GM18870 (cell line): ENCODE data around the gene KRT13.

Source experiments
- ATAC-seq: cut with Tn5 transposase; IDR thresholded peaks from one replicate; pipeline ENCODE4 v1.9.1; 2021; ENCODE audit warnings: moderate library complexity; ENCODE audit not compliant: unreplicated experiment

The KRT13 gene

DNA sequence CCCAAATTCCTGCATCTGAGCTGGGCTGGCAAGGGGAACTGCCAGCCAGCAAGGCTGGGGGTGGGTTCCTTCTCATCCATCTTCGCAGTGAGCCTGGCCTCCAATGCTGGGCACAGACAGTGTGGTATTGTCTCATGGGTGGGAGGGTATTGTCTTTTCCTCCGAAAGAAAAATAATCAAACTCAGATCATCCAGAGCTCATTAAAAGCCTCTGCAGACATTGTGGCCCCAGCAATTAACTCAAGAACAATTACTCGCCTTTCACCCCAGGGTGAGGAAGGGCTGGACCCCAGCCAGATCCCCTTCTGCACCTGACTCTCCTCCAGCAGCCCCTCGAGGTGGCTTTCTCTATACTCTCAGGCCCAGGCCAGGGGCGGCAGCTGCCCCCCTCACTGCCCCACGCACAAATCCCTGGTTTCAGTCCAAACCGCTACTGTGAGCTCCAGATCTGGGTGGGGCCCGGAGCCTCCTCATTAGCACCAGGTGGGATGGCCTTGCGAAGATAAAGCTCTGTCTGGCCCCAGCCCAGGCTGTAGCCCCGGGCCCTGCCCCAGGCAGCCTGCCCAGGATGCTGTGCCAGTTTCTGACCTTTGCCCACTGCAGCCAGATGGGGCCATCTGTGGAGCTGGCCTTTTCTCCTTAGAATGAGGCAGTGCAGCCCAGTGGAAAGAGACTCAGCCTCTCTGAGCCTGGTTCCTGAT lies 15.6 kb upstream of the KRT13 start:
- no peak for ATAC-seq

DNA sequence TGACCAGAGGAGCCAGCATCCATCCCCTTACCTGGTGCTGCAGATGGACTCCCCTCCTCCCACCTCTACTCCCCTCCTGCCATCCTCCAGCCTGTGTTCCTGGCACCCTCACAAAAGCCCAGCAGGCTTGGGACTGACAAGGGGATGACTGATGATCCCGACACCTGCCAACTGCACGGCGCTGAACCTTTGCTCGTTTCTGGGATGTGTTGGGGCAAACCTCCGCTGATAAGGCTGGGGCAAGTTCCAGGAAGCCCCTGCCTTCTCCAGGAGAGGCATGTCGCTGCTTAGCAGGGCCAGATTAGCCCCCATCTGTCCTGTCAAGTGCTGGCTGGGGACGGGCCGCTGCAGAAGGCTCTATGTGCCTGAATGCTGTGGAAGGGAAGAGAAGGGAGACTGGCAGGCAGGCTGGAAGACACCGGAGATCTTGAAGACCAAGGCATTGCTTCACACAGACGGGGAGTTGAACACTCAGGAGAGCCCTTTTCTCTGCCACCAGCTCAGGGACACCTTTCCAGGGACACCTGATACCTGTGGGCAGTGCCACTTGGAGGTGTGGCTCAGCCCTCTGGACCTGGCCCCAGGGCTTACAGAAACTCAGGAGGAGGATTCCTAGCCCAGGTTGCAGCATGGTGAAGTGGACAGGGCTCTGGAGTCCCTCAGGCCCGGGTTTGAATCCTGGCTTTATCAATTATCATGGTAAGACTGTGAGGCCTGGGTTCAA lies 14.3 kb upstream of the KRT13 start:
- no peak for ATAC-seq

DNA sequence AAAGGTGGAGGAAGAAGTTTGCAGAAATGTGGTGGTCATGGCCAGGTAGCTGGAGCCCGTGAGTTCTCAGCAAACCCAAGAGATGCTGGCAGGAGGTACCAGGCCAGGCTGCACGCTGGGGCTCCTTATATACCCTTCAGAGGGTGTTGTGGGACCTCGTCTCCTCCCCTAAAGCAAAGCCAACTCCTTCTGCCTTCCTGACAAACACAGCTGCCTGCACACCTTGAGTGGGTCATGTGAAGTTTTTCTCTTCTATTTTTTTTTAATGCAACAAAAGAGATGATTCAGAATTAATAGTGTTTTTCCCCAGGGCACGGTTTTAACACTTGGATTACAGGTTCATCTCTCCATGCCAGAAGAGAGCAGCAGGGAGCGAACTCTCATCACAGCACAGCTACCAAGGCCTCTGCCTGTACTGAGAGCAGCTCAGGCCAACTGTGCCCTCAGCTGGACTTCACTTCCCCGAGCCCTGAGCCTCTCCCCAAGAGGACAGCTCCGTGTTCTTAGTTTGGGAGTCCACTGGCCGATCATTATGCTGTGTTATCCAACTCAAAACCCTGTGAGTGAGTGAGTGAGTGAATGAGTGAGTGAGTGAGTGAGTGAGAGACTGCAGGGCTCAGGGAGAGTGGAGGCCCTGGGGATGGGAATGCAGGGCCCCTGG lies 13.5 kb upstream of the KRT13 start, which contains the start of gene KRT15:
TSS of gene KRT15 (minus strand) at position 102 of the 661 bp plus-strand sequence. CDS start at position 39, 63 bp downstream.
- no peak for ATAC-seq

DNA sequence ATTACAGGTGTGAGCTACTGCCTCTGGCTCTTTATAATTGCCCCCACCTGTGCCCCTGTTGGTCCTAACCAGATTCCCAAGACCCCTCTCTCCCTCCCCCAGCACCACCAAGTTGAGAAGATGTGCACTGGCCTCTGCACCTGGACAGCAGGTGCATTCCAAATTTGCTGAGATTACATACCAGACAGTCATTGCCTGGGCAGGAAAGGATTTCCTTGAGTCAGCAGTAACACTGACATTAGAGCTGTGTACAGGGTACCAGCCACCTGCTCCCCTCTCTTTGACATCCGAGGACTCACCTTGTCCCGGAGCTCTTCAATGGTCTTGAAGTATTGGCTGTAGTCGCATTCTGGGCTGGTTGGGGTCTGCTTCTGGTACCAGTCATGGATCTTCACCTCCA lies 12.6 kb upstream of the KRT13 start:
- ATAC-seq: no peak

DNA sequence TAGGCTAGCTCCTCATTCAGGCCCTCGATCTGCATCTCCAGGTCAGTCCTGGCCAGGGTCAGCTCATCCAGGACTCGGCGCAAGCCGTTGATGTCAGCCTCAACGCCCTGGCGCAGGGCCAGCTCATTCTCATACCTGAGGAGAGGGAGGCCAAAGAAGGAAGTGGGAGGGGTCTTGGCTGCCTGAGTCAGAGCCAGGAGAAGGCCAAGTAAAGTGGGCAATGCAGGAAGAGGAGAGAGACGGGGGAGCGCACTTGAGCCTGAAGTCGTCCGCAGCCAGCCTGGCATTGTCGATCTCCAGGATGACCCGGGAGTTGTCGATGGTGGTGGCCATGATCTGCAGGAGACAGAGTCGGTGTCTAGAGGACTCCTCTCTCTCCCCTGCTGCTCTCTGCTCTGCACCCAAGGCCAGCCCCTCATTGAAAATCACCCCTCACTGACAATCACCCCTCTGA lies 11.4 kb upstream of the KRT13 start:
- ATAC-seq: no peak

- ATAC-seq: no peak
These were observed 10.9 kb upstream of the KRT13 start for GRCh38 chr17:41516147-41516829.

GRCh38 chr17:41513168-41513547 lies 7.7 kb upstream of the KRT13 start:
- no peak for ATAC-seq

- ATAC-seq: no peak
These were observed 7.2 kb upstream of the KRT13 start for GRCh38 chr17:41512546-41513167.

DNA sequence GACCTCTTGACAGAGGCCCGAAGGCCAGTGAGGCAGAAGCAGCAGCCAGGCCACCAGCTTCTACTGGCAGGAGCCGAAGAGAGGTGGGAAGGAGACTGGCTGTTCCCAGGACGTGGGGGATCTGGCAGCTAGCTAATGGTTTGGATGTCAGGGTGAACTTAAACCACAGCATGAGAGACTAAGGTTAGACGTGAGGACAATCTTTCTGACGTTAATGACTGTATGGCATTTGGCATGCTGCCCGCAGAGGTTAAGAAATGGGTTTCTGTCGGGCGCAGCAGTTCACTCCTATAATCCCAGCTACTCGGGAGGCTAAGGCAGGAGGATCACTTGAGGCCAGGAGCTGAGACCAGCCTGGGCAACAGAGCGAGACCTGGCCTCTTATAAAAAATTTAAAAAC lies 6.3 kb upstream of the KRT13 start:
- no peak for ATAC-seq

DNA sequence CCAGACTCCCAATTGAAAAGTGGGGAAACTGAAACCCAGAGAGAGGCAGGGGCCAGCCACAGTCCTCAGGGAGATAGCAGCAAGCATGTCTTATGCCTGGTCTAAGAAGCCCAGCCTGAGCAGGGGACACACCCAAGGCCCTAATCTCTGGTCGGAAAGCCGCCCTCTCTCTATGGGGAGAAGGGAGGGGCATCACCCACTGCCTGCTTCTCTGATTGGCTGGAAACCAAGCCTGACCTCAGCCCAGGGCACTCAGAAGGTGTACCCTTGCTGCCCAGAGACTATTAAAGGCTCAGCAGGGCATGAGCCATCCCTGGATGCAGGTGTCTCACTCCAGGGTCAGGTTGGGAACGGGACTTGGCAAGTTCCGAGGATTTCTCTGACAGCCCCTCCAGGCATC lies 5.7 kb upstream of the KRT13 start:
- no peak for ATAC-seq

- no peak for ATAC-seq
These were observed 5.0 kb upstream of the KRT13 start for GRCh38 chr17:41510251-41511065.

GRCh38 chr17:41507315-41507880 lies 2.0 kb upstream of the KRT13 start:
- no peak for ATAC-seq

- no peak for ATAC-seq
These were observed 676 bp upstream of the KRT13 start for GRCh38 chr17:41505809-41506767.

- no peak for ATAC-seq
These were observed 1.0 kb downstream of the KRT13 start for GRCh38 chr17:41504246-41504977.

DNA sequence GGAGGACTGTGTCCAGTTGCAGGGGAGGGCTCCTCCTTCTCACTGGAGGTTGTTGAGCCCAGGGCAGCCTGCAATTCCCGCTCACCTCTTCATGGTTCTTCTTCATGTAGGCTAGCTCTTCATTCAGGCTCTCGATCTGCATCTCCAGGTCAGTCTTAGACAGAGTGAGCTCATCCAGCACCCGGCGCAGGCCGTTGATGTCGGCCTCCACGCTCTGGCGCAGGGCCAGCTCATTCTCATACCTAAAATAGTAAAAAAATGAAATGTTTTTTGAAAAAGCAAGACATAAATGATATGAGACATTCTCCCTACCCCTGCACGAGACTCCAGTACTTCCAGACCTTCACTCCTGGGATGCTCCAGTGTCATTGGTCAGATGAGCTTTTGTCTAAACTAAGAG lies 2.2 kb downstream of the KRT13 start:
- no peak for ATAC-seq

DNA sequence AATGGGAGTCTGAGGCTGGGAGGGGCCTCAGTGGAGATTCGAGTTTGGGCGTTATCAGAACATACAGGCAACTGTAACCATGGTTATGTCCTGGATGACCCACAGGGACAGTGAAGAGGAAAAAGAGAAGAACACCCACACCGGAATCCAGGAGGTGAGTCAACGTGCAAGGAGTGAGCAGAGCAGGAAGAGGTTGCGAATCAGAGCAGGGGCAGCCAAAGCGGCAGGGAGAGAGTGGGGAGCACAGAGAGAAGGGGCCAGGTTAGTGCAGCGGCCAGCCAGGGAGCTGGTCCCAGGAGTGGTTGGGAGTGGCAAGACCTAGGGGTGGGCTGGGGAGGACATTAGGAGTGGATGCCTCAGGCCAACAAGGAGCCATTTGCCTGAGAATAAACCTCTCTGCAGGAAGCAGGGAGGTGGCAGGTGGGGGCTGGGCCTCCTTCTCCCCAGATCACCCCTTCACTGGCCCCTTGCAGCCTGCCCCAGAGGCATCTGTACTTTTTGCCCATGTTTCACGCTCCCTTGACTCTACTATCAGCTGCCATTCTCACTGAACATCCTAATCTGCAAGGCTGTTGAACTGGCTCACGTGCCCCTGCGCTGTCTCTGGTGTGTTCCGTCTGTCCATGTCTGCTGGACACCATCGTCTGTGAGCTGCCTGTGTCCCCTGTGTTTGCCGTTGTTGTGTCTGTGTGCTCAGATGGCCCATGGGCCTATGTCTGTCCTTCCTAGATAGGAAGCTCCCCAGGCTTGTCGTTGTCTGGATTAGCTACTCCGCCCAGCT lies 5.1 kb downstream of the KRT13 start:
- ATAC-seq: no peak

DNA sequence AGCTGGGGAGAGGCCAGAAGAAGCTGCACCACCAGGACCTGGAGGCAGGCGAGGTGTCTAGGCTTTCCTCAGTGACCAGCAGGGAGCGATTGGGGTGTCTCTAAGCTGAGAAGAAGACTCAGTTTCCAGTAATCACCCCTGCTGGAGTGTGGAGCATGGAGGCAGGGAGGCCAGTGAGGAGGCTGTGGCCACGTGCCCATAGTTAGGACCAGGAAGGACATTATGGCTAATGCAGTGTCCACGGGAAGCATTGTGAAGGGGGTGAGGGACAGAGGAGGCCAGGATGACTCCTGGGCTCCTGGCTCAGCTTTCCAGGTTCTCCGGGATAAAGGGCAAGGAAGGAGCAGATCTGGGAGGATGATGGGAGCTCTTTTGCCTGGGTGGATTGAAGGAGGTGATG lies 5.7 kb downstream of the KRT13 start:
- no peak for ATAC-seq
